Skeletal muscle cell (primary cell): Measurements from ENCODE around the gene PATZ1.
"Not testable (repeated sequence)": the region's sequence is repeated elsewhere in the genome, so short reads cannot be mapped to it uniquely, and the experiment has no call there.

Source experiments
- DNase-seq: peaks from one replicate; pipeline ENCODE4 v3.0.0-alpha.2; 2010; ENCODE audit warnings: low read depth
- H3K4me3 ChIP-seq: 2 replicates; pipeline ENCODE4 v1.5.1; 2011; ENCODE audit warnings: low read depth, mild to moderate bottlenecking, control low read depth, low read length, moderate library complexity

PATZ1 gene

GRCh38 chr22:31346255-31346732 is at the start of gene PATZ1:
TSS of gene PATZ1 (minus strand) at chr22:31346346. CDS start at chr22:31345602, 744 bp downstream.
- peak; percentile 39 for DNase-seq
- peak within 1 kb of the TSS; percentile 64 for H3K4me3 ChIP-seq

GRCh38 chr22:31394326-31394725 is 48.2 kb upstream of the PATZ1 start:
- no peak for DNase-seq
- H3K4me3 ChIP-seq, result no peak overlapping the region

- DNase-seq, result no peak
- no peak overlapping the region for H3K4me3 ChIP-seq
Measured at GRCh38 chr22:31393893-31394292, 47.7 kb upstream of the PATZ1 start.

GRCh38 chr22:31378651-31379050 is 32.5 kb upstream of the PATZ1 start:
- DNase-seq, H3K4me3 ChIP-seq: not testable (repeated sequence)

- no peak overlapping the region for H3K4me3 ChIP-seq
- no peak for DNase-seq
Measured at GRCh38 chr22:31378123-31378522, 32.0 kb upstream of the PATZ1 start.

- no peak overlapping the region for H3K4me3 ChIP-seq
- DNase-seq, result no peak
Measured at GRCh38 chr22:31377612-31378011, 31.5 kb upstream of the PATZ1 start.

GRCh38 chr22:31367426-31367825 is 21.3 kb upstream of the PATZ1 start:
- no peak overlapping the region for H3K4me3 ChIP-seq
- DNase-seq, result no peak

- no peak overlapping the region for H3K4me3 ChIP-seq
- DNase-seq, result no peak
Measured at GRCh38 chr22:31363885-31364465, 17.8 kb upstream of the PATZ1 start.

GRCh38 chr22:31361743-31362142 is 15.6 kb upstream of the PATZ1 start:
- DNase-seq, result no peak
- H3K4me3 ChIP-seq, result no peak overlapping the region

GRCh38 chr22:31360029-31360428 is 13.9 kb upstream of the PATZ1 start:
- no peak for DNase-seq
- no peak overlapping the region for H3K4me3 ChIP-seq

- no peak for DNase-seq
- no peak overlapping the region for H3K4me3 ChIP-seq
Measured at GRCh38 chr22:31354515-31354914, 8.4 kb upstream of the PATZ1 start.

- no peak for DNase-seq
- H3K4me3 ChIP-seq, result no peak overlapping the region
Measured at GRCh38 chr22:31350410-31350863, 4.3 kb upstream of the PATZ1 start.

- no peak for DNase-seq
- no peak overlapping the region for H3K4me3 ChIP-seq
Measured at GRCh38 chr22:31349960-31350359, 3.8 kb upstream of the PATZ1 start.

GRCh38 chr22:31348766-31349165 is 2.6 kb upstream of the PATZ1 start:
- DNase-seq, result no peak

GRCh38 chr22:31348009-31348337 is 1.8 kb upstream of the PATZ1 start:
- not testable (repeated sequence) for DNase-seq
- peak overlapping the region; percentile 64 for H3K4me3 ChIP-seq

More at GRCh38 chr22:31348766-31349165, 2.6 kb upstream of the PATZ1 start:
- H3K4me3 ChIP-seq, result no peak overlapping the region

GRCh38 chr22:31347251-31348008 is 1.3 kb upstream of the PATZ1 start:
- peak overlapping the region; percentile 64 for H3K4me3 ChIP-seq
- no peak for DNase-seq

- peak overlapping the region; percentile 64 for H3K4me3 ChIP-seq
- DNase-seq, result no peak
Measured at GRCh38 chr22:31346733-31347250, 646 bp upstream of the PATZ1 start.

GRCh38 chr22:31345331-31346254 is 553 bp downstream of the PATZ1 start:
- DNase-seq, result peak; percentile 59

GRCh38 chr22:31344578-31345330 is 1.4 kb downstream of the PATZ1 start:
- H3K4me3 ChIP-seq, result peak overlapping the region; percentile 64
- DNase-seq, result no peak

More at GRCh38 chr22:31345331-31346254, 553 bp downstream of the PATZ1 start:
- peak overlapping the region; percentile 64 for H3K4me3 ChIP-seq
